ENCODE measurements around the gene PTH1R.

DNA sequence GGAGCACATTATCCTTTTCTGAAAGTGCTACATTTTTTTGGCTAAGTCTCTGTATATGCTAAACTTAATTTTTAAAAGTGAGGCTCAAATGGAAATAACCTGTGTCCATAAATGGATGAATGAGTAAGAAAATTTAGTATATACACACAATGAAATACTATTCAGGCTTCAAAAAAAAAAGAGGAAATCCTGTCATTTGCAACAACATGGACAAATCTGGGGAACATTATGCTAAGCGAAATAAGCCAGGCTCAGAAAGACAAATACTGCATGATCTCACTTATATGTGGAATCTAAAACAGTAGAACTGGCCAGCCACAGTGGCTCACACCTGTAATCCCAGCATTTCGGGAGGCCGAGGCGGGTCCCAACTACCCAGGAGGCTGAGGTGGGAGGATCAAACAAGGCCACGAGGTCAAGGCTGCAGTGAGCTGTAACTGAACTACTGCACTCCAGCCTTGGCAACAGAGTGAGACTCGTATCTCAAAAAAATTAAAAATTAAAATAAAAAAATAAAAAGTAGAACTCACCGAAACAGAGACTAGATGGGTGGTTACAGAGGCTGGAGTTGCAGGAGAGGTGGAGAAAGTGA, 73.2 kb downstream of the PTH1R start:
- no peak for TF ChIP-seq POLR2A (IDR thresholded peaks at IDR 0.05)
- TF ChIP-seq, protein P1, sequence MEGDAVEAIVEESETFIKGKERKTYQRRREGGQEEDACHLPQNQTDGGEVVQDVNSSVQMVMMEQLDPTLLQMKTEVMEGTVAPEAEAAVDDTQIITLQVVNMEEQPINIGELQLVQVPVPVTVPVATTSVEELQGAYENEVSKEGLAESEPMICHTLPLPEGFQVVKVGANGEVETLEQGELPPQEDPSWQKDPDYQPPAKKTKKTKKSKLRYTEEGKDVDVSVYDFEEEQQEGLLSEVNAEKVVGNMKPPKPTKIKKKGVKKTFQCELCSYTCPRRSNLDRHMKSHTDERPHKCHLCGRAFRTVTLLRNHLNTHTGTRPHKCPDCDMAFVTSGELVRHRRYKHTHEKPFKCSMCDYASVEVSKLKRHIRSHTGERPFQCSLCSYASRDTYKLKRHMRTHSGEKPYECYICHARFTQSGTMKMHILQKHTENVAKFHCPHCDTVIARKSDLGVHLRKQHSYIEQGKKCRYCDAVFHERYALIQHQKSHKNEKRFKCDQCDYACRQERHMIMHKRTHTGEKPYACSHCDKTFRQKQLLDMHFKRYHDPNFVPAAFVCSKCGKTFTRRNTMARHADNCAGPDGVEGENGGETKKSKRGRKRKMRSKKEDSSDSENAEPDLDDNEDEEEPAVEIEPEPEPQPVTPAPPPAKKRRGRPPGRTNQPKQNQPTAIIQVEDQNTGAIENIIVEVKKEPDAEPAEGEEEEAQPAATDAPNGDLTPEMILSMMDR (IDR thresholded peaks at IDR 0.05): no peak

All from heart left ventricle (tissue), 13 donors.